HepG2 (cell line): ENCODE data around the gene FBLIM1. TPM values are rescaled to one million over a fixed set of nuclear protein-coding genes. Genes with fewer than 3 reads are reported as not detected.

Experiments used
- ATAC-seq: fragments of 200-7000 bp; cut with Tn5 transposase; 3 replicates; pipeline ENCODE4 v1.9.1; 2020; ENCODE audit warnings: mild to moderate bottlenecking, moderate library complexity
- BruUV-seq: library from RNA; stranded (reverse); fragments of 400-500 nt; replicated peaks from 2 replicates; lab custom pipeline; 2021; lab: Mats Ljungman, UMichigan
- CTCF ChIA-PET: fragments of 300-600 bp; formaldehyde crosslinking; extraction: SDS; loops from one replicate; lab custom pipeline; 2021; ENCODE audit warnings: low total read pairs, inconsistent platforms, low intra/inter-chr PET ratio; lab: Yijun Ruan, JAX
- POLR2A ChIA-PET: fragments of 350-600 bp; sonication (Branson Sonifier 250); formaldehyde crosslinking; loops from one replicate; lab custom pipeline; 2020; ENCODE audit warnings: antibody characterized with exemption, inconsistent platforms; lab: Yijun Ruan, JAX
- DNase-seq: peaks from one replicate; pipeline ENCODE4 v3.0.0-alpha.2; 2015; ENCODE audit warnings: low spot score
- FAIRE-seq: peaks from 3 replicates; lab custom pipeline; 2011; peaks lifted over from hg19 to GRCh38; lab: Jason Lieb, UNC
- H2AFZ ChIP-seq: one replicate; pipeline ENCODE4 v1.6.1; 2011; ENCODE audit warnings: low read length, inconsistent platforms
- H3K27ac ChIP-seq: fragments of 300-600 bp; 3 replicates; pipeline ENCODE4 v1.8.0; 2011; ENCODE audit warnings: mixed run types, mild to moderate bottlenecking, mixed read lengths, low read length, inconsistent platforms; ENCODE audit not compliant: insufficient read depth; ENCODE audit errors: extremely low read length
- H3K27me3 ChIP-seq, 2 experiments: fragments of 200-600 bp in 1 of 2; 2 replicates in 1 of 2; 3 replicates in 1 of 2; pipeline versions ENCODE4 v1.6.0 to v1.8.0; 2011; ENCODE audit warnings: low read length in 2 of 2, mild to moderate bottlenecking in 2 of 2, moderate library complexity in 2 of 2, inconsistent platforms in 1 of 2; ENCODE audit not compliant: insufficient read depth in 2 of 2, control insufficient read depth in 1 of 2
- H3K36me3 ChIP-seq, 2 experiments: fragments of 200-600 bp in 1 of 2; replicated peaks in 1 of 2; 2 replicates in 1 of 2; 3 replicates in 1 of 2; pipeline versions ENCODE4 v1.5.1 to v1.8.0; 2011; ENCODE audit warnings: low read length in 2 of 2, inconsistent platforms in 1 of 2; ENCODE audit not compliant: insufficient read depth in 2 of 2, control insufficient read depth in 1 of 2
- H3K4me1 ChIP-seq: 2 replicates; pipeline ENCODE4 v1.5.1; 2012; ENCODE audit warnings: low read length, inconsistent platforms; ENCODE audit not compliant: insufficient read depth
- H3K4me2 ChIP-seq: 2 replicates; pipeline ENCODE4 v1.6.0; 2011; ENCODE audit warnings: low read depth, low read length, inconsistent platforms
- H3K4me3 ChIP-seq, 3 experiments: fragments of 200-600 bp in 1 of 3; sonication (generic), shearing (Covaris generic) in 1 of 3; replicated peaks in 1 of 3; 2 replicates each; pipeline ENCODE4 v1.5.1; 2011 to 2016; ENCODE audit warnings: low read length in 3 of 3, inconsistent platforms in 2 of 3, low read depth in 2 of 3, mild to moderate bottlenecking in 2 of 3, control low read depth in 1 of 3, mixed read lengths in 1 of 3; ENCODE audit not compliant: insufficient read depth in 1 of 3
- H3K79me2 ChIP-seq: one replicate; pipeline ENCODE4 v1.6.1; 2011; ENCODE audit warnings: low read length, inconsistent platforms; ENCODE audit not compliant: insufficient read depth
- H3K9ac ChIP-seq: 2 replicates; pipeline ENCODE4 v1.6.0; 2011; ENCODE audit warnings: mild to moderate bottlenecking, low read depth, low read length, inconsistent platforms; ENCODE audit not compliant: insufficient read depth
- H3K9me3 ChIP-seq: 2 replicates; pipeline ENCODE4 v1.5.1; 2012; ENCODE audit warnings: mild to moderate bottlenecking, low read length
- H4K20me1 ChIP-seq: 2 replicates; pipeline ENCODE4 v1.6.0; 2011; ENCODE audit warnings: inconsistent platforms, mild to moderate bottlenecking, low read length, moderate library complexity; ENCODE audit not compliant: insufficient read depth
- CEBPG ChIP-seq: IDR thresholded peaks from 2 replicates; pipeline ENCODE4 v1.6.1; 2016
- EED ChIP-seq: sonication (generic); formaldehyde crosslinking; IDR thresholded peaks from 2 replicates; pipeline ENCODE4 v1.5.0; 2020; ENCODE audit warnings: mild to moderate bottlenecking, missing genetic modification reagents
- KLF11 ChIP-seq: IDR thresholded peaks from 2 replicates; pipeline ENCODE4 v1.6.1; 2016; ENCODE audit warnings: missing compliant biosample characterization
- TARDBP ChIP-seq: sonication (generic); formaldehyde crosslinking; IDR thresholded peaks from 2 replicates; pipeline ENCODE4 v1.8.0; 2022; ENCODE audit warnings: mild to moderate bottlenecking, missing genetic modification reagents
- TBX3 ChIP-seq: fragments of 450-650 bp; IDR thresholded peaks from 2 replicates; pipeline ENCODE4 v1.6.1; 2017; ENCODE audit warnings: antibody characterized with exemption, mild to moderate bottlenecking, inconsistent platforms, borderline replicate concordance
- ZNF143 ChIP-seq: sonication (generic); formaldehyde crosslinking; IDR thresholded peaks from 2 replicates; pipeline ENCODE4 v1.4.0; 2020; ENCODE audit warnings: missing genetic modification reagents
- ZNF33B ChIP-seq: sonication (generic); formaldehyde crosslinking; IDR thresholded peaks from 2 replicates; pipeline ENCODE4 v1.5.1; 2020; ENCODE audit warnings: mild to moderate bottlenecking, missing genetic modification reagents
- ZNF556 ChIP-seq: sonication (generic); formaldehyde crosslinking; IDR thresholded peaks from 2 replicates; pipeline ENCODE4 v1.4.0; 2020; ENCODE audit warnings: mild to moderate bottlenecking, missing genetic modification reagents, borderline replicate concordance
- ZNF879 ChIP-seq: sonication (generic); formaldehyde crosslinking; IDR thresholded peaks from 2 replicates; pipeline ENCODE4 v1.8.1; 2023; ENCODE audit warnings: missing genetic modification reagents
- WGBS: methylation state at CpG from one replicate; pipeline ENCODE4 v1.1.6; 2017; ENCODE audit warnings: low lambda C conversion rate; 5-methylcytosine and 5-hydroxymethylcytosine counted together
- in situ Hi-C: cut with HindIII; loops from 2 replicates; pipeline ENCODE4 v1.10.0; 2017; ENCODE audit warnings: low pct_unique_long_range_greater_than_20kb; ENCODE audit not compliant: extremely low pct_ligation_motif_present
- intact Hi-C: fragments of 100-400 bp; cut with micrococcal nuclease; formaldehyde crosslinking; loops from one replicate; pipeline ENCODE4 v1.10.0; 2022; ENCODE audit not compliant: unreplicated experiment
- polyA plus RNA-seq, 8 experiments: library from polyadenylated mRNA; depleted of rRNA in 3 of 8; stranded (reverse) in 7 of 8; unstranded in 1 of 8; fragments of >200 nt; fragmentation: Illumina TruSeq in 4 of 8; extraction: Trizol in 4 of 8; gene quantifications; 2 replicates each; pipeline versions ENCODE4 v1.2.1 to v1.2.3, GENCODE V29; 2011 to 2016; ENCODE audit warnings: low read depth in 4 of 8, missing spikeins in 1 of 8, mixed read lengths in 1 of 8; ENCODE audit not compliant: insufficient read depth in 1 of 8
- total RNA-seq, 5 experiments: library from RNA; depleted of rRNA; stranded (reverse); fragments of >200 nt; fragmentation: Illumina TruSeq; extraction: Trizol; gene quantifications; 2 replicates each; pipeline ENCODE4 v1.2.3, GENCODE V29; 2016; ENCODE audit warnings: low read depth in 1 of 5
- TF ChIP-seq, protein P1 (sequence below): sonication (generic); formaldehyde crosslinking; IDR thresholded peaks from 2 replicates; pipeline ENCODE4 v1.4.0; 2020; ENCODE audit warnings: mild to moderate bottlenecking, missing genetic modification reagents
- TF ChIP-seq, protein P2 (sequence below): sonication (generic); formaldehyde crosslinking; IDR thresholded peaks from 2 replicates; pipeline ENCODE4; 2020; ENCODE audit warnings: missing genetic modification reagents, mild to moderate bottlenecking, borderline replicate concordance
- TF ChIP-seq, protein P3 (sequence below): sonication (generic); formaldehyde crosslinking; IDR thresholded peaks from 2 replicates; pipeline ENCODE4 v1.5.1; 2020; ENCODE audit warnings: mild to moderate bottlenecking, missing genetic modification reagents, moderate library complexity

FBLIM1 gene
- total and polyA plus RNA-seq, 2 of the 13 experiments (the other 11 are each of a cell fraction or from before 2014, with no cell fraction given), result 10.6 to 23.0 TPM

DNA sequence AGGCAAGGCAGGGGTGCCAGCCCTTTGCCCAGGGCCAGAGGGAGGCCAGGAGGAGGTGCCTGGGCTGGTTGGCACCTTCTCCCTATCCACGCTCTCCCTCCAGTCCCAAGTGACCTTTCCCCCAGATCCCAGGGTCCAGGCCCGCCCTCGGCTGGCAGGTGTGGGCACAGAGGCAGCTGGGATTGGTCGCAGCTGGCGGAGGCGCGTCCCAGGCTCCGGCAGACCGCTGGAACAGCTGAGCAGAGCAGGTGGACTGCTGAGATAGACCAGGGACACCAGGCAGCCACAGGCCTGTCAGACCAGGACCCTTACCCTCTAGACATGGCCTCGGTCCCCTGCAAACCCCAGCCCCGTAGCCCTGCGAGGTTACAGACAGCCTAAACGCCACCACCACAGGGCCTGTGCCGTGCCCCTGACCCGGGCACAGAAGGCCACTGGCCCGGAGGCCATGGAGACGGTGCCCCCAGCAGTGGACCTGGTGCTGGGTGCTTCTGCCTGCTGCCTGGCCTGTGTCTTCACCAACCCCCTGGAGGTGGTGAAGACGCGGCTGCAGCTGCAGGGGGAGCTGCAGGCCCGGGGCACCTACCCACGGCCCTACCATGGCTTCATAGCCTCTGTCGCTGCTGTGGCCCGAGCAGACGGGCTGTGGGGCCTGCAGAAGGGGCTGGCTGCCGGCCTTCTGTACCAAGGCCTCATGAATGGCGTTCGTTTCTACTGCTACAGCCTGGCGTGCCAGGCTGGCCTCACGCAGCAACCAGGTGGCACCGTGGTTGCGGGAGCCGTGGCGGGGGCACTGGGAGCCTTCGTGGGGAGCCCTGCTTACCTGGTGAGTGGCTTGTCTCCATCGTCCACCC is 22.3 kb upstream of the FBLIM1 start, which contains the start of gene SLC25A34:
SLC25A34 (plus strand) TSS at position 221 of the 854 bp plus-strand sequence; CDS start at position 449, 228 bp downstream.
- 60% methylated on average over 2 of the region's 35 CpGs for WGBS
- TF ChIP-seq EED (0 out of 2 replicates have a peak, but pooled peaks have one; percentile 19), ZNF143 (CRISPR knock-in tag) (no peak), CEBPG (CRISPR knock-in tag) (no peak), TBX3 (no peak), ZNF33B (CRISPR knock-in tag) (no peak), ZNF556 (CRISPR knock-in tag) (no peak), ZNF879 (CRISPR knock-in tag) (no peak), TARDBP (CRISPR knock-in tag) (no peak), KLF11 (CRISPR knock-in tag) (no peak)
- TF ChIP-seq, protein P1, sequence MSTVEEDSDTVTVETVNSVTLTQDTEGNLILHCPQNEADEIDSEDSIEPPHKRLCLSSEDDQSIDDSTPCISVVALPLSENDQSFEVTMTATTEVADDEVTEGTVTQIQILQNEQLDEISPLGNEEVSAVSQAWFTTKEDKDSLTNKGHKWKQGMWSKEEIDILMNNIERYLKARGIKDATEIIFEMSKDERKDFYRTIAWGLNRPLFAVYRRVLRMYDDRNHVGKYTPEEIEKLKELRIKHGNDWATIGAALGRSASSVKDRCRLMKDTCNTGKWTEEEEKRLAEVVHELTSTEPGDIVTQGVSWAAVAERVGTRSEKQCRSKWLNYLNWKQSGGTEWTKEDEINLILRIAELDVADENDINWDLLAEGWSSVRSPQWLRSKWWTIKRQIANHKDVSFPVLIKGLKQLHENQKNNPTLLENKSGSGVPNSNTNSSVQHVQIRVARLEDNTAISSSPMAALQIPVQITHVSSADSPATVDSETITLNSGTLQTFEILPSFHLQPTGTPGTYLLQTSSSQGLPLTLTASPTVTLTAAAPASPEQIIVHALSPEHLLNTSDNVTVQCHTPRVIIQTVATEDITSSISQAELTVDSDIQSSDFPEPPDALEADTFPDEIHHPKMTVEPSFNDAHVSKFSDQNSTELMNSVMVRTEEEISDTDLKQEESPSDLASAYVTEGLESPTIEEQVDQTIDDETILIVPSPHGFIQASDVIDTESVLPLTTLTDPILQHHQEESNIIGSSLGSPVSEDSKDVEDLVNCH, result no peak
- TF ChIP-seq, protein P2, sequence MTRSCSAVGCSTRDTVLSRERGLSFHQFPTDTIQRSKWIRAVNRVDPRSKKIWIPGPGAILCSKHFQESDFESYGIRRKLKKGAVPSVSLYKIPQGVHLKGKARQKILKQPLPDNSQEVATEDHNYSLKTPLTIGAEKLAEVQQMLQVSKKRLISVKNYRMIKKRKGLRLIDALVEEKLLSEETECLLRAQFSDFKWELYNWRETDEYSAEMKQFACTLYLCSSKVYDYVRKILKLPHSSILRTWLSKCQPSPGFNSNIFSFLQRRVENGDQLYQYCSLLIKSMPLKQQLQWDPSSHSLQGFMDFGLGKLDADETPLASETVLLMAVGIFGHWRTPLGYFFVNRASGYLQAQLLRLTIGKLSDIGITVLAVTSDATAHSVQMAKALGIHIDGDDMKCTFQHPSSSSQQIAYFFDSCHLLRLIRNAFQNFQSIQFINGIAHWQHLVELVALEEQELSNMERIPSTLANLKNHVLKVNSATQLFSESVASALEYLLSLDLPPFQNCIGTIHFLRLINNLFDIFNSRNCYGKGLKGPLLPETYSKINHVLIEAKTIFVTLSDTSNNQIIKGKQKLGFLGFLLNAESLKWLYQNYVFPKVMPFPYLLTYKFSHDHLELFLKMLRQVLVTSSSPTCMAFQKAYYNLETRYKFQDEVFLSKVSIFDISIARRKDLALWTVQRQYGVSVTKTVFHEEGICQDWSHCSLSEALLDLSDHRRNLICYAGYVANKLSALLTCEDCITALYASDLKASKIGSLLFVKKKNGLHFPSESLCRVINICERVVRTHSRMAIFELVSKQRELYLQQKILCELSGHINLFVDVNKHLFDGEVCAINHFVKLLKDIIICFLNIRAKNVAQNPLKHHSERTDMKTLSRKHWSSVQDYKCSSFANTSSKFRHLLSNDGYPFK (CRISPR knock-in tag), result no peak; the same call in 1 of the 2 replicates
- TF ChIP-seq, protein P3, sequence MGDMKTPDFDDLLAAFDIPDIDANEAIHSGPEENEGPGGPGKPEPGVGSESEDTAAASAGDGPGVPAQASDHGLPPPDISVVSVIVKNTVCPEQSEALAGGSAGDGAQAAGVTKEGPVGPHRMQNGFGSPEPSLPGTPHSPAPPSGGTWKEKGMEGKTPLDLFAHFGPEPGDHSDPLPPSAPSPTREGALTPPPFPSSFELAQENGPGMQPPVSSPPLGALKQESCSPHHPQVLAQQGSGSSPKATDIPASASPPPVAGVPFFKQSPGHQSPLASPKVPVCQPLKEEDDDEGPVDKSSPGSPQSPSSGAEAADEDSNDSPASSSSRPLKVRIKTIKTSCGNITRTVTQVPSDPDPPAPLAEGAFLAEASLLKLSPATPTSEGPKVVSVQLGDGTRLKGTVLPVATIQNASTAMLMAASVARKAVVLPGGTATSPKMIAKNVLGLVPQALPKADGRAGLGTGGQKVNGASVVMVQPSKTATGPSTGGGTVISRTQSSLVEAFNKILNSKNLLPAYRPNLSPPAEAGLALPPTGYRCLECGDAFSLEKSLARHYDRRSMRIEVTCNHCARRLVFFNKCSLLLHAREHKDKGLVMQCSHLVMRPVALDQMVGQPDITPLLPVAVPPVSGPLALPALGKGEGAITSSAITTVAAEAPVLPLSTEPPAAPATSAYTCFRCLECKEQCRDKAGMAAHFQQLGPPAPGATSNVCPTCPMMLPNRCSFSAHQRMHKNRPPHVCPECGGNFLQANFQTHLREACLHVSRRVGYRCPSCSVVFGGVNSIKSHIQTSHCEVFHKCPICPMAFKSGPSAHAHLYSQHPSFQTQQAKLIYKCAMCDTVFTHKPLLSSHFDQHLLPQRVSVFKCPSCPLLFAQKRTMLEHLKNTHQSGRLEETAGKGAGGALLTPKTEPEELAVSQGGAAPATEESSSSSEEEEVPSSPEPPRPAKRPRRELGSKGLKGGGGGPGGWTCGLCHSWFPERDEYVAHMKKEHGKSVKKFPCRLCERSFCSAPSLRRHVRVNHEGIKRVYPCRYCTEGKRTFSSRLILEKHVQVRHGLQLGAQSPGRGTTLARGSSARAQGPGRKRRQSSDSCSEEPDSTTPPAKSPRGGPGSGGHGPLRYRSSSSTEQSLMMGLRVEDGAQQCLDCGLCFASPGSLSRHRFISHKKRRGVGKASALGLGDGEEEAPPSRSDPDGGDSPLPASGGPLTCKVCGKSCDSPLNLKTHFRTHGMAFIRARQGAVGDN (CRISPR knock-in tag), result peak; percentile 59

More for the DNA sequence above, 22.3 kb upstream of the FBLIM1 start, which contains the start of gene SLC25A34:
- intact Hi-C loops (loop anchor here (5.0 kb wide), 1 partner anchor 139 kb away; no protein-coding TSS in a partner anchor), in situ Hi-C loops (no loop called here)
- FAIRE-seq, result no peak
- ChIA-PET POLR2A (interaction anchor here (0.6 to 1.8 kb wide), 4 partner anchors 11 to 209 kb away, joined by 3 to 6 read pairs (median 4); partner anchors contain the start of gene DNAJC16), CTCF (no interaction called here)
- Histone ChIP-seq H3K79me2 (no peaks in the 10 kb centered on the region), H3K9ac (peak within 1 kb of the TSS; percentile 28; the same call in 1 of the 2 replicates), H3K27ac (no peak within 1 kb of the TSS), H3K4me2 (peak within 1 kb of the TSS; percentile 73), H3K27me3 (no peaks in the 10 kb centered on the region), H3K4me1 (peaks cover 59% of the 10 kb centered on the region), H2AFZ (no peak within 1 kb of the TSS), H3K4me3 (peak within 1 kb of the TSS in 2 of 3 experiments; percentile 25 to 53; a peak in 4 of 6 replicates), H3K36me3 (peaks cover 2 to 6% of the 10 kb centered on the region in 2 experiments; a peak in 4 of 5 replicates), H4K20me1 (no peaks in the 10 kb centered on the region), H3K9me3 (no peaks in the 10 kb centered on the region)
- BruUV-seq, result no TSS peak
- ATAC-seq, result peak; percentile 51
- DNase-seq, result peak; percentile 42
